ENCODE measurements around the gene PDLIM4.

PDLIM4 gene

GRCh38 chr5:132313961-132314432, 56.5 kb downstream of the PDLIM4 start:
- DNase-seq, result no peak

- DNase-seq, result no peak
Measured at GRCh38 chr5:132315529-132316067, 58.1 kb downstream of the PDLIM4 start.

- DNase-seq, result no peak
Measured at GRCh38 chr5:132319975-132320374, 62.5 kb downstream of the PDLIM4 start.

- DNase-seq, result no peak
Measured at GRCh38 chr5:132321109-132321721, 63.7 kb downstream of the PDLIM4 start.

GRCh38 chr5:132322266-132322665, 64.8 kb downstream of the PDLIM4 start:
- DNase-seq, result no peak
